ENCODE data around the gene DYRK2.
"Not testable (repeated sequence)": the region's sequence is repeated elsewhere in the genome, so short reads cannot be mapped to it uniquely, and the experiment has no call there.

The DYRK2 gene

DNA sequence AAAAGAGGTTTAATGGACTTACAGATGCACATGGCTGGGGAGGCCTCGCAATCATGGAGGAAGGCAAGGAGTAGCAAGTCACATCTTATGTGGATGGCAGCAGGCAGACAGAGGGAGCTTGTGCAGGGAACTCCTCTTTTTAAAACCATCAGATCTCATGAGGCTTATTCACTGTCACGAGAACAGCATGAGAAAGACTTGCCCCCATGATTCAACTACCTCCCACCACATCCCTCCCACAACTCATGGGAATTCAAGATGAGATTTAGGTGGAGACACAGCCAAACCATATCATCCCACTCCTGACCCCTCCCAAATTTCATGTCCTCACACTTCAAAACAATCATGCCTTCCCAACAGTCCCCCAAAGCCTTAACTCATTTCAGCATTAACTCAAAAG lies 24.0 kb downstream of the DYRK2 start:
- not testable (repeated sequence) for DNase-seq

DNA sequence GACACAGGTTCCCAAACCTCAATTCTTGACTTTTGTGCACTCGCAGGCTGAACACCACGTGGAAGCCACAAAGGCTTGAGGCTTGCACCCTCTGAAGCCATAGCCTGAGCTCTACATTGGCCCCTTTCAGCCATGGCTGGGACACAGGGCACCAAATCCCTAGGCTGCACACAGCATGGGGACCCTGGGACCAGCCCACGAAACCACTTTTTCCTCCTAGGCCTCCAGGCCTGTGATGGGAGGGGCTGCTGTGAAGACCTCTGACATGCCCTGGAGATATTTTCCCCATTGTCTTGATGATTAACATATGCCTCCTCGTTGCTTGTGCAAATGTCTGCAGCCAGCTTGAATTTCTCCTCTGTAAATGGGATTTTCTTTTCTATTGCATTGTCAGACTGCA lies 25.0 kb downstream of the DYRK2 start:
- DNase-seq: not testable (repeated sequence)

DNA sequence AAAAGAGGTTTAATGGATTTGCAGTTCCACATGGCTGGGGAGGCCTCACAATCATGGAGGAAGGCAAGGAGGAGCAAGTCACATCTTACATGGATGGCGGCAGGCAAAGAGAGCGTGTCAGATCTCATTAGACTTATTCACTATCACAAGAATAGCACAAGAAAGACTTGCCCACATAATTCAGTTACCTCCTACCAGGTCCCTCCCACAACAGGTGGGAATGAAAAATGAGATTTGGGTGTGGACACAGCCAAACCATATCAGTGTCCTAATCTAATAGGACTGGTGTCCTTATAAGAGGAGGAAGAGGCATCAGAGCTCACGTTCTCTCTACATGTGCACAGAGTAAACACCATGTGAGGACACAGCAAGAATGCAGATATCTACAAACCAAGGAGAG lies 25.9 kb downstream of the DYRK2 start:
- DNase-seq: no peak

- no peak for DNase-seq
These were observed 28.1 kb downstream of the DYRK2 start for GRCh38 chr12:67676624-67677023.

DNA sequence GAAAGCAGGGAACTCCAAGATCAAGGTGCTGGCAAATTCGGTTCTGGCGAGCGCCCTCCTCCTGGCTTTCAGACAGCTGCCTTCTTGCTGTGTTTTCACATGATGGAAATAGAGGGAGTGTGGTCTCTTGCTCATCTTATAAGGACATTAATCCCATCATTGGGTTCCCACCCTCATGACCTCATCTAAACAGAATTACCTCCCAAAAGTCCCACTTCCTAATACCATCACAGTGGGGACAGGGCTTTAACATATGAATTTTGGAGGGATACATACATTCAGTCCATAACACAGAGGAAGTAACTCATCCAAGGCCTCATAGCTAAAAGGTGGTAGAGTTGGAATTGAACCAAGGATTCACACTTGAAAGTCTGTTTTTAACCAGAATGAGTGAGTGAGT lies 28.6 kb downstream of the DYRK2 start:
- DNase-seq: no peak

- DNase-seq: peak; percentile 67 to 89
These were observed 32.7 kb downstream of the DYRK2 start for GRCh38 chr12:67681105-67681778.

- no peak for DNase-seq
These were observed 33.5 kb downstream of the DYRK2 start for GRCh38 chr12:67681941-67682620.

- no peak for DNase-seq
These were observed 40.8 kb downstream of the DYRK2 start for GRCh38 chr12:67689385-67689784.

GRCh38 chr12:67690656-67691055 lies 42.1 kb downstream of the DYRK2 start:
- DNase-seq: no peak

DNA sequence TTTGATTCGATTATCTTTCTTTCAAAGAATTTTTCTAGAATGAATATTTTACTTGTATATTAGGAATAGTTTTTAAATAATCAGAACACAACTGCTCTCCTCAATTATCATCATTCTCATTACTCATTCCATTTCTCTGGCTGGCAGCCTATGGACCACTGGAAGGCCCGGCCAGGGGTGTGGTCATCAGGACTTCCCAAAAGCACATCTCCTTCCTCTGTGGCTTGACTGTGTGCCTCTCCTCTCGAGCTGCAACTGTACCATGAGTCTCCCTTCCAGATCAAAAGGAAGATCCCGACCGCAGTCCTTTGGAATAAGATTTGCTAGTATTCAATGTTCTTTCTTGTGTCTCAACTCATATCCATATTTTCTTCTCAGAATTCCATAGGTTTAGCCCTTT lies 42.7 kb downstream of the DYRK2 start:
- DNase-seq: no peak

- DNase-seq: no peak
These were observed 43.6 kb downstream of the DYRK2 start for GRCh38 chr12:67692135-67692534.

- DNase-seq: no peak
These were observed 44.4 kb downstream of the DYRK2 start for GRCh38 chr12:67692966-67693365.

DNA sequence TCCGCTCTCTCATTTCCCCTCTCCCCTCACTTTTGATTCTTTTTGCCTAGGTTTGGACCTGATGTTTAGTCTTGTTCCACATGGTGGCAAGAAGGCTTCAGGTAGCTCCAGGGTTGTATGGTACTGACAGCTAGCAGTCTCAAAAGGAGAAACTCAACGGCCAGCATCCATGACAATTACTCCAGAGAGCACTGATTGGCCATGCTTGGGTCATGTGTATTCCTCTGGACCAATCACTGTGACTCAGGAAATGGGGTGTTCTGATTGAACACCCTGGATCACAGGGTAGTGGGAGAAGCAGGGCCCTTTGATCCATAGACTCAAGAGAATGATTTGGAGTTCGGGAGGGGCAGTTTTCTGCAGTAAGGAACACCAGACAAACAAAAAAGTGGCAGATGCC lies 45.3 kb downstream of the DYRK2 start:
- peak in 1 of 2 experiments; percentile 76 for DNase-seq

DNA sequence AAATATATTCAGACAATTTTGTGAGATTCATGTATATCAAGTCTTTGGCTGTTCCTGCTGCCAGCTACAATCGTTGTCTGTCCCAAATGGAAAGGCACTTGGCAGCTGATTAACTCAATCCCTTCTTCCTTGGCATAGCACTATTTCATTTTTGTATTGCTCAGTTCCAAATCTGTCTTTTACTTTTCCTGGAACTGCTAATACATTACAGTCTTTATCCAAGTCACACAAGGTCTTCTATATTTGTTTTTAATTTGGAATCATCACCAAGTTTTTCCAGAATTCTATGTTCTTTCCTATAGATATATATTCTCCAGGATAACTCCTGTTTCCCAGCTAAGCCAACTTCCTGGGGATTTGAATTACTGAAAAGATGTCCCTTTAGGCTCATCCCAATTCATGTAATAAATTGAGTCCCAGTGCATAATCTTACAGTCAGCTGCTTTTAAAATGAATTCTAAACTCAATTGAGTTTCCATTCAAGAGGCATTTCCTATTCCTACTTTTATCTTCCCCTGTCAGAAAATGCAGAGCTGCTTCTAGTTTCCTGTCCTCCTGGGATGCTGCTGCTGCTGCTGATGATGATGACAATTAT lies 45.9 kb downstream of the DYRK2 start:
- peak; percentile 48 to 76 for DNase-seq

GRCh38 chr12:67695974-67696373 lies 47.4 kb downstream of the DYRK2 start:
- no peak for DNase-seq

DNA sequence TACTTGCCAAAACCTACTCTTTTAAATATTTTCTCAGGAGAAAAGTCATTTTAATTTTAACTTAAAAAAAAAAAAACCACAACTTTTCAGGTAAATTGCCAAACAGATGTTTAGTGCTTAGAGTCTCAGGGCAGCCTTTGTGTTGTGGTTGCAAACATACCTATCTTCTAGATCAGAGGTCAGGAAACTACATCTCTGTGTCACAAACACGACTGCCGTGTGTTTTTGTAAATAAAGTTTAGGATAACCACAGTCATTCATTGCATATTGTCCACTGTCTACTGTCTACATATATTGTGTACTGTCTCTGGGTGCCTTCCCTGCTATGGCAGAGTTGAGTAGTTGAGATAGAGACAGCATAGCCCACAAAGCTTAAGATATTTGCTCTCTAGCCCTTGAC lies 48.9 kb downstream of the DYRK2 start:
- DNase-seq: no peak

DNA sequence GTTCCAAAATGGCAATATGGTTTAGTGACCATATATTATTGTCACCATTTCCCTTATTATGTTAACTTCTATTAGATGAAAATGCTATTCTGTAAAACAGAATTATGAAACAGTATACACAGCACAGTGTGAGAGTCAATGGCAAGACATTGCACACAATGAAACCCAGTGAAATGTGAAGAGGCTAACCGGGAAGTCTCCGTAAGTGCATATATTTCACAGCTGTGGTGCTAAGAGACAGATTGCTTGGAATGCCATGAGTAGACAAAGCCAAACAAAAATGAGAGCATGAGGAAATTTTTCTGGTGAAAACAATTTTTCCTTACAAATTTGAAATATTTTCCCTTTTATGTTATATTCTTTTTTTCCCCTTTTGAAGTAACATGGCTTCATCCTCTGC lies 49.4 kb downstream of the DYRK2 start:
- peak in 1 of 2 experiments; percentile 42 for DNase-seq

- DNase-seq: no peak
These were observed 50.4 kb downstream of the DYRK2 start for GRCh38 chr12:67698672-67699581.

- no peak for DNase-seq
These were observed 52.6 kb downstream of the DYRK2 start for GRCh38 chr12:67701121-67701520.

GRCh38 chr12:67702136-67702535 lies 53.6 kb downstream of the DYRK2 start:
- DNase-seq: no peak

- DNase-seq: no peak
These were observed 55.5 kb downstream of the DYRK2 start for GRCh38 chr12:67704071-67704470.

DNA sequence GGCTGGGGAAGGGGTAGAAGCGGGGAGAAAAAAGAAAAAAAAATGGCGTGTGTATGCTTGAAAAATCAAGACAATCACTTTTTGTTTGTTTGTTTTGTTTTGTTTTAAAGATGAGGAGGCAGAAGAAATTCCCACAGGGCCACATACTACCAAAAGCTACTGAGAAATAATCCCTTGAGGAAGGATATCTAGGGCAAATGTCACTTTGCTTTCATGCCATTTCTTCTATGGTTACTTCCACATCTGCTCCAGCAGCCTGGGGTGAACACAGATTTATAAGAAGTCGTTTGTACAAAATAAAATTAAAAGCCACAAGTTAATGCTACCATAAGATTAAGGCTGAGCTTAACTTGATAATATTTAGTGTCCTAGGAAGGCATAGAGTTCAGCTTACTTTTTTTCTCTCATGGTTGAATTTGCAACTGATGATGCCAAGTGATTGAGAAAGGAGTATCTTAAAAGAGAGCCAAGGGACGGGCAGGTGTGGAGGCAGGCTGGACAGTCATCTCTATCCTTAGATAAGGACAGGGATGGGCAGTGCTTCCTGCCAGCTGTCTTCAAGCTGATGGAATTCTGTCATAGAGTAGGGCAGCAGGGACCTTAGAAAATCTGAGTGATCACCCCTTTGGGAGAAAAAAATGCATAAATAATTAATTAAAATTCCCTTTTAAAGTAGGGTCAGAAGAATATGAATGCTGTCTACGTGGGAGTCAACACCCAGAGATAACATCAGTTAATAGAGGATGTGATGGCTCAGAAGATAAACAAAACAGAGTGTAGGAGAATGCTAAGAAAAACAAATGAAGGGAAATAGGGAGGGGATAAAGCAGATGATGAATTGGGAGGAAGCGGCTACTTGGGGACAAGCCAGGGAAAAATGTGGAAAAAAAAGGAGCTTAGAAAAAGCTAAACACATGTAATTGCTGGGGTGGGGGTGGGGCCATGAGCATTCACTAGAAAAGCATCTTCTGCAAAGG lies 57.1 kb downstream of the DYRK2 start:
- no peak for DNase-seq

Data from NCI-H446 (cell line).